MCF 10A (cell line): ENCODE data around the gene WDR3. TPM values are rescaled to one million over a fixed set of nuclear protein-coding genes. Genes with fewer than 3 reads are reported as not detected.
"Not testable (repeated sequence)": the region's sequence is repeated elsewhere in the genome, so short reads cannot be mapped to it uniquely, and the experiment has no call there.

ENCODE experiments used
- BruUV-seq: library from RNA; stranded (reverse); fragments of 400-500 nt; replicated peaks from 2 replicates; lab custom pipeline; 2021; lab: Mats Ljungman, UMichigan
- CTCF ChIA-PET: fragments of 300-600 bp; sonication (Branson Sonifier 250); formaldehyde crosslinking; extraction: SDS; loops from one replicate; lab custom pipeline; 2021; ENCODE audit warnings: antibody characterized with exemption, inconsistent platforms; lab: Yijun Ruan, JAX
- POLR2A ChIA-PET: fragments of 300-600, 350-650 bp; sonication (Branson Sonifier 250); formaldehyde crosslinking; extraction: SDS; loops from one replicate; lab custom pipeline; 2020; ENCODE audit warnings: antibody characterized with exemption, inconsistent platforms; lab: Yijun Ruan, JAX
- DNase-seq: peaks from one replicate; pipeline ENCODE4 v3.0.0-alpha.2; 2018; ENCODE audit not compliant: unreplicated experiment
- H3K27ac Mint-ChIP-seq: one replicate; pipeline ENCODE4 v1.8.0; 2022; ENCODE audit warnings: mild to moderate bottlenecking, low read depth, mixed read lengths; ENCODE audit not compliant: unreplicated experiment
- H3K27me3 Mint-ChIP-seq: one replicate; pipeline ENCODE4 v1.8.0; 2022; ENCODE audit warnings: mixed read lengths; ENCODE audit not compliant: insufficient read depth, unreplicated experiment
- H3K36me3 Mint-ChIP-seq: one replicate; pipeline ENCODE4 v1.8.0; 2022; ENCODE audit warnings: mild to moderate bottlenecking, moderate library complexity, mixed read lengths; ENCODE audit not compliant: insufficient read depth, unreplicated experiment
- H3K4me1 Mint-ChIP-seq: one replicate; pipeline ENCODE4 v1.8.0; 2022; ENCODE audit warnings: mixed read lengths; ENCODE audit not compliant: insufficient read depth, unreplicated experiment
- H3K4me3 Mint-ChIP-seq: one replicate; pipeline ENCODE4 v1.8.0; 2022; ENCODE audit warnings: mild to moderate bottlenecking, moderate library complexity, mixed read lengths; ENCODE audit not compliant: unreplicated experiment
- H3K9me3 Mint-ChIP-seq: one replicate; pipeline ENCODE4 v1.8.0; 2022; ENCODE audit warnings: mixed read lengths; ENCODE audit not compliant: unreplicated experiment
- intact Hi-C: fragments of 100-400 bp; cut with micrococcal nuclease; formaldehyde crosslinking; loops from 2 replicates; pipeline ENCODE4 v1.14.1; 2022
- total RNA-seq: library from RNA; stranded (reverse); gene quantifications from 2 replicates; pipeline ENCODE4 v1.2.3, GENCODE V29; 2022
- TF ChIP-seq, protein P1 (sequence below): fragments of 200-600 bp; IDR thresholded peaks from one replicate; pipeline ENCODE4 v1.8.0; 2022; ENCODE audit warnings: antibody characterized with exemption, mild to moderate bottlenecking; ENCODE audit not compliant: unreplicated experiment

WDR3 gene
- total RNA-seq, 1 experiment from 2014 or later, result 74.1 TPM

DNA sequence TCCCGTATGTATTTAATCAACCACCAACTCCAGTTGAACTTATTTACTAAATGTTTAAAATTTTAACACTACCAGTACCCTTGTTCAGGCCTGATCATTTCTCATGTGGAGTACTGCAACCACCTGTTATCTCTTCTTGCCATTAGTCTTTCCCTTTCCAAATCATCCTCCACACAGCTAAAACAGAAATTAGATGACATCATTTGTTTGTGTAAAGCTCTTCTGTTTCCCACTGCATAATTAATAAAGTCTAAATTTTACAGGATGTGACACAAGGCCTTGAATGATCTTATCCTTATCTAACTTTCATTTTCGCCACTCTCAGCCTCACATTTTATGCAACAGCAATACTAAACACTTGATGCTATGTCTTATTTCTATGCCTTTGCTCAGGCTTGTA lies 24.5 kb upstream of the WDR3 start:
- H3K4me3 Mint-ChIP-seq, result no peak overlapping the region
- TF ChIP-seq, protein P1, sequence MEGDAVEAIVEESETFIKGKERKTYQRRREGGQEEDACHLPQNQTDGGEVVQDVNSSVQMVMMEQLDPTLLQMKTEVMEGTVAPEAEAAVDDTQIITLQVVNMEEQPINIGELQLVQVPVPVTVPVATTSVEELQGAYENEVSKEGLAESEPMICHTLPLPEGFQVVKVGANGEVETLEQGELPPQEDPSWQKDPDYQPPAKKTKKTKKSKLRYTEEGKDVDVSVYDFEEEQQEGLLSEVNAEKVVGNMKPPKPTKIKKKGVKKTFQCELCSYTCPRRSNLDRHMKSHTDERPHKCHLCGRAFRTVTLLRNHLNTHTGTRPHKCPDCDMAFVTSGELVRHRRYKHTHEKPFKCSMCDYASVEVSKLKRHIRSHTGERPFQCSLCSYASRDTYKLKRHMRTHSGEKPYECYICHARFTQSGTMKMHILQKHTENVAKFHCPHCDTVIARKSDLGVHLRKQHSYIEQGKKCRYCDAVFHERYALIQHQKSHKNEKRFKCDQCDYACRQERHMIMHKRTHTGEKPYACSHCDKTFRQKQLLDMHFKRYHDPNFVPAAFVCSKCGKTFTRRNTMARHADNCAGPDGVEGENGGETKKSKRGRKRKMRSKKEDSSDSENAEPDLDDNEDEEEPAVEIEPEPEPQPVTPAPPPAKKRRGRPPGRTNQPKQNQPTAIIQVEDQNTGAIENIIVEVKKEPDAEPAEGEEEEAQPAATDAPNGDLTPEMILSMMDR, result no peak
- no TSS peak for BruUV-seq
- no peak for DNase-seq
- no peaks in the 10 kb centered on the region for H3K27me3 Mint-ChIP-seq
- H3K9me3 Mint-ChIP-seq, result no peaks in the 10 kb centered on the region
- peaks cover 60% of the 10 kb centered on the region for H3K36me3 Mint-ChIP-seq
- POLR2A ChIA-PET, result no interaction called here
- intact Hi-C loops, result no loop called here
- CTCF ChIA-PET, result interaction anchor here (4.9 kb wide), 1 partner anchor 9 kb away, joined by 39 read pairs; no protein-coding TSS in a partner anchor
- H3K27ac Mint-ChIP-seq, result no peak overlapping the region
- H3K4me1 Mint-ChIP-seq, result no peaks in the 10 kb centered on the region

DNA sequence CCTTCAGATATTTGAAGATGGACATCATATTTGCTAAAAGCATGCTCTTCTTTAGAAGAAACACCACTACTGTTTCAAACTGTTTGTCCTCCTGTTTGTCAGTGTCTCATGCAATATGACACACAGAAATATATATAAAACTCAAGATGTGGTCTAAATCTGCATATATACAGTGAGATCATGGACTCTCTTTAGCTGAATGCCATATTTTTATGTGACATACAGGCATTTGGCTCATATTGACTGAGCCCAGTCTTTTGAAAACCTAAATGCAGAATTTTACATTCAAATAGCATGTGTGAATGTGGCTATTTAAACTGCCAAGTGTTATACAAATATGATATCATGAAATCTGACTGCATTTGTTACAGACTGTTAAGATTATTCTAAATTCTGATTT lies 18.5 kb upstream of the WDR3 start:
- H3K4me1 Mint-ChIP-seq, result no peaks in the 10 kb centered on the region
- ChIA-PET POLR2A (no interaction called here), CTCF (no interaction called here)
- peaks cover 45% of the 10 kb centered on the region for H3K36me3 Mint-ChIP-seq
- TF ChIP-seq, protein P1, result no peak
- no peak overlapping the region for H3K27ac Mint-ChIP-seq
- no TSS peak for BruUV-seq
- no peaks in the 10 kb centered on the region for H3K9me3 Mint-ChIP-seq
- H3K4me3 Mint-ChIP-seq, result no peak overlapping the region
- no peaks in the 10 kb centered on the region for H3K27me3 Mint-ChIP-seq
- intact Hi-C loops, result no loop called here
- no peak for DNase-seq

DNA sequence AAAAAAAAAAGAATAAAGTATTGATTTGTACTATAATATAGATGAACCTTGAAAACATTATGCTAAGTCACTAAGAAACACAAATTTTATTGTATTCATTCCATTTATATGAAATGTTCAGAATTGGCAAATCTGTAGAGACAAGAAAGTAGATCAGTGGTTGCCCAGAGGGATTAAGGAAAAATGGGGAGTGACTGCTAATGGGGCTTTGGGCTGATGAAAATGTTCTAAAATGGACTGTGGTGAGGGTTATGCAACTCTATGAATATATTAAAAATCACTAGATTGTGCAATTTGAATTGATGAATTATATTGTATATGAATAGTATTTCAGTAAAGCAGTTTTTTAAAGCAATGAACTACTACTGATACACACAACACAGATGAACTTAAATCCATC lies 10.2 kb upstream of the WDR3 start:
- H3K27me3 Mint-ChIP-seq, result no peaks in the 10 kb centered on the region
- no peak overlapping the region for H3K4me3 Mint-ChIP-seq
- TF ChIP-seq, protein P1, result no peak
- no peaks in the 10 kb centered on the region for H3K9me3 Mint-ChIP-seq
- no peak for DNase-seq
- intact Hi-C loops, result no loop called here
- no peak overlapping the region for H3K27ac Mint-ChIP-seq
- CTCF ChIA-PET, result interaction anchor here (0.9 to 1.2 kb wide), 2 partner anchors 9 to 24 kb away, joined by 4 read pairs; no protein-coding TSS in a partner anchor
- no TSS peak for BruUV-seq
- H3K4me1 Mint-ChIP-seq, result no peaks in the 10 kb centered on the region
- POLR2A ChIA-PET, result interaction anchor here (2.6 to 3.1 kb wide), 2 partner anchors 10 kb away, joined by 12 to 16 read pairs; partner anchors contain the start of genes GDAP2 and WDR3
- H3K36me3 Mint-ChIP-seq, result peaks cover 34% of the 10 kb centered on the region

- TF ChIP-seq, protein P1, result no peak
- ChIA-PET CTCF (no interaction called here), POLR2A (interaction anchor here (3.1 kb wide), 1 partner anchor 8 kb away, joined by 12 read pairs; the partner anchor contains the start of genes GDAP2 and WDR3)
- Mint-ChIP-seq H3K27me3 (no peaks in the 10 kb centered on the region), H3K27ac (no peak overlapping the region), H3K4me3 (no peak overlapping the region), H3K4me1 (peaks cover 7% of the 10 kb centered on the region), H3K36me3 (peaks cover 20% of the 10 kb centered on the region), H3K9me3 (no peaks in the 10 kb centered on the region)
- intact Hi-C loops, result no loop called here
- BruUV-seq, result no TSS peak
- no peak for DNase-seq
These were observed 7.5 kb upstream of the WDR3 start for GRCh38 chr1:117921991-117922390.

DNA sequence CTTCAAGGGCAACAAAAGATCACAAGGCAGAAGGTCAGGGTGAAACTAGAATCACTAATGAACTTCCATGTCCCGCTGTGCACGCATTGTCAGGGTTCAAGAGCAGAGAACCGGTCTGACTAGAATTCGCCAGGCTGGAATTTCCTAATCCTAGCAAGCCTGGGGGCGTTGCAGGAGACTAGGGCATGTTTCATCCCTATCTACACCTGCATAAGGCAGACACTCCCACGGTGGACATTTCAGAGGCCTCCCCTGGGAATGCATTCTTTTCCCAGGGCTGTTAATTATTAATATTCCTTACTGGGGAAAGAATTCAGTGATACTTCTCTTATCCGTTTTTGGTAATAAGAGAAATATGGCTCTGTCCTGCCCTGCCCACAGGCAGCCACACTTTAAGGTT lies 6.8 kb upstream of the WDR3 start:
- H3K27ac Mint-ChIP-seq, BruUV-seq, H3K4me1 Mint-ChIP-seq, H3K4me3 Mint-ChIP-seq, CTCF ChIA-PET, H3K27me3 Mint-ChIP-seq, POLR2A ChIA-PET, DNase-seq, intact Hi-C loops, H3K9me3 Mint-ChIP-seq: not testable (repeated sequence)
- peaks cover 13% of the 10 kb centered on the region for H3K36me3 Mint-ChIP-seq
